Effector CD8-positive, alpha-beta T cell (primary cell): ENCODE measurements around the gene PLEKHH2.
"Not testable (repeated sequence)": the region's sequence is repeated elsewhere in the genome, so short reads cannot be mapped to it uniquely, and the experiment has no call there.

ENCODE experiments used
- DNase-seq: peaks from one replicate; lab custom pipeline; 2025; lab: John Stamatoyannopoulos, UW

Gene PLEKHH2

GRCh38 chr2:43717322-43717721 is 80.3 kb downstream of the PLEKHH2 start:
- no peak for DNase-seq

- DNase-seq = no peak
Observed at GRCh38 chr2:43718530-43719124, 81.6 kb downstream of the PLEKHH2 start.

GRCh38 chr2:43724728-43725526 is 87.9 kb downstream of the PLEKHH2 start:
- DNase-seq = no peak

GRCh38 chr2:43725711-43726246 is 88.7 kb downstream of the PLEKHH2 start:
- no peak for DNase-seq

GRCh38 chr2:43726961-43727633 is 90.0 kb downstream of the PLEKHH2 start:
- not testable (repeated sequence) for DNase-seq

- DNase-seq = no peak
Observed at GRCh38 chr2:43727634-43728014, 90.6 kb downstream of the PLEKHH2 start.

- DNase-seq = no peak
Observed at GRCh38 chr2:43729491-43730174, 92.6 kb downstream of the PLEKHH2 start.

GRCh38 chr2:43731211-43731610 is 94.2 kb downstream of the PLEKHH2 start:
- no peak for DNase-seq

GRCh38 chr2:43736637-43737036 is 99.6 kb downstream of the PLEKHH2 start:
- DNase-seq = no peak

- no peak for DNase-seq
Observed at GRCh38 chr2:43737097-43737854, 100.2 kb downstream of the PLEKHH2 start.

GRCh38 chr2:43737855-43738254 is 100.8 kb downstream of the PLEKHH2 start:
- no peak for DNase-seq

GRCh38 chr2:43738257-43738656 is 101.2 kb downstream of the PLEKHH2 start:
- no peak for DNase-seq

- DNase-seq = no peak
Observed at GRCh38 chr2:43743706-43744105, 106.6 kb downstream of the PLEKHH2 start.

- no peak for DNase-seq
Observed at GRCh38 chr2:43745457-43745856, 108.4 kb downstream of the PLEKHH2 start.

- DNase-seq = no peak
Observed at GRCh38 chr2:43748333-43748732, 111.3 kb downstream of the PLEKHH2 start.

- DNase-seq = no peak
Observed at GRCh38 chr2:43749583-43749982, 112.5 kb downstream of the PLEKHH2 start.

GRCh38 chr2:43751476-43751990 is 114.5 kb downstream of the PLEKHH2 start:
- no peak for DNase-seq

- DNase-seq = no peak
Observed at GRCh38 chr2:43752302-43752701, 115.2 kb downstream of the PLEKHH2 start.

- no peak for DNase-seq
Observed at GRCh38 chr2:43754180-43754579, 117.1 kb downstream of the PLEKHH2 start.

- DNase-seq = no peak
Observed at GRCh38 chr2:43758739-43759138, 121.7 kb downstream of the PLEKHH2 start.

GRCh38 chr2:43759195-43759594 is 122.1 kb downstream of the PLEKHH2 start:
- DNase-seq = no peak
